Omental fat pad (tissue), 4 donors: ENCODE measurements around the gene CD3E. TPM values are rescaled to one million over a fixed set of nuclear protein-coding genes. Genes with fewer than 3 reads are reported as not detected.

Experiments used
- ATAC-seq: fragments of 150-250 bp; one replicate; pipeline ENCODE4 v1.9.1; 2016; ENCODE audit warnings: mild to moderate bottlenecking, moderate library complexity; ENCODE audit not compliant: low FRiP score
- DNase-seq: peaks from one replicate; pipeline ENCODE4 v3.0.0-alpha.2; 2019; ENCODE audit warnings: low spot score
- total RNA-seq, 4 donors: library from RNA; depleted of rRNA; stranded (reverse); fragments of >200 nt; gene quantifications; one replicate each; pipeline ENCODE4 v1.1.0, GENCODE V29; 2016
- TF ChIP-seq, protein P1 (sequence below), 3 donors: fragments of 450-650 bp; IDR thresholded peaks; one replicate each; pipeline ENCODE4 v1.5.1; 2016 to 2017; ENCODE audit warnings: antibody characterized with exemption in 3 of 3, mild to moderate bottlenecking in 3 of 3, moderate library complexity in 2 of 3

Gene CD3E
- total RNA-seq, 4 donors from 2014 or later: 2.8 to 4.1 (median 3.0) TPM

- no peak for ATAC-seq
- TF ChIP-seq, protein P1, sequence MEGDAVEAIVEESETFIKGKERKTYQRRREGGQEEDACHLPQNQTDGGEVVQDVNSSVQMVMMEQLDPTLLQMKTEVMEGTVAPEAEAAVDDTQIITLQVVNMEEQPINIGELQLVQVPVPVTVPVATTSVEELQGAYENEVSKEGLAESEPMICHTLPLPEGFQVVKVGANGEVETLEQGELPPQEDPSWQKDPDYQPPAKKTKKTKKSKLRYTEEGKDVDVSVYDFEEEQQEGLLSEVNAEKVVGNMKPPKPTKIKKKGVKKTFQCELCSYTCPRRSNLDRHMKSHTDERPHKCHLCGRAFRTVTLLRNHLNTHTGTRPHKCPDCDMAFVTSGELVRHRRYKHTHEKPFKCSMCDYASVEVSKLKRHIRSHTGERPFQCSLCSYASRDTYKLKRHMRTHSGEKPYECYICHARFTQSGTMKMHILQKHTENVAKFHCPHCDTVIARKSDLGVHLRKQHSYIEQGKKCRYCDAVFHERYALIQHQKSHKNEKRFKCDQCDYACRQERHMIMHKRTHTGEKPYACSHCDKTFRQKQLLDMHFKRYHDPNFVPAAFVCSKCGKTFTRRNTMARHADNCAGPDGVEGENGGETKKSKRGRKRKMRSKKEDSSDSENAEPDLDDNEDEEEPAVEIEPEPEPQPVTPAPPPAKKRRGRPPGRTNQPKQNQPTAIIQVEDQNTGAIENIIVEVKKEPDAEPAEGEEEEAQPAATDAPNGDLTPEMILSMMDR (IDR thresholded peaks at IDR 0.05): no peak
These were observed 27.2 kb upstream of the CD3E start for GRCh38 chr11:118277312-118277711.

DNA sequence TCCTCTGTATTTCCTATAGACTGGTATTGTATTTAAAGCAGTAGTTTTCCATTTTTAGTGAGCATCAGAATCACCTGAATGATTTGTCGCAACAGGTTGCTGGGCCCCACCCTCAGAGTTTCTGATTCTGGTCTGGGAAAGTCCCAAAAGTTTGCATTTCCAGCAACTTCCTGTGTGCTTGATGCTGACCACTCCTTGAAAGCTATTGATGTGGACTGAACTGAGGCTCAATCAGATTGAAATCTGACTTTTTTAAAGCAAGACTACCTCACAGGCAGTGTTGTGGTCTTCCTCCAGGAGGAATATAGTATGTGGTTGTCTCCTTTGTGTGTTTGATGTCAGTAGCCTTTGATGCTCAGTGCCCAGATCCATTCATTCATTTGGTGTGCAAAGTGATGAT is 23.2 kb upstream of the CD3E start:
- ATAC-seq (no peak), DNase-seq (no peak)
- TF ChIP-seq, protein P1 (IDR thresholded peaks at IDR 0.05): no peak

More at GRCh38 chr11:118277312-118277711, 27.2 kb upstream of the CD3E start:
- no peak for DNase-seq

DNA sequence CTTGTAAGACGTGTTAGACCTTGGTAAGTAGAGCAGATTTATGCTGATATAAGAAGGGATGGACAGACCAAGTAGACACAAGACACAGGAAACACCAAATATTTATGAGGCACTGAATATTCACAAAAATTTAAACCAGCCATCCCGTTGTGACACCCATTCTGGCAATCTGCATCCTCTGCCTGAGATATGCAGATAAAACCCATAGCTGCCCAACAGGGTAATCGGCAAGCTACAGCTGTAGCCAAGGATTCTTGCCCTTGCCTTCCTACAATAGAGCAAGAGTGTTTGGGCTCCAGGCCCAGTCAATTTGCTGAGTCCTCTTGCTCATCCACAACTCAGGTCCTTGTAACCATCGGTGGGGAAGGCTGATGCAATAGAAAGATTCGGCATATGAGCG is 21.9 kb upstream of the CD3E start:
- TF ChIP-seq, protein P1 (IDR thresholded peaks at IDR 0.05): no peak
- DNase-seq (no peak), ATAC-seq (no peak)

- ATAC-seq (no peak), DNase-seq (no peak)
- TF ChIP-seq, protein P1 (IDR thresholded peaks at IDR 0.05): no peak
These were observed 21.4 kb upstream of the CD3E start for GRCh38 chr11:118283037-118283636.

GRCh38 chr11:118283756-118284350 is 20.7 kb upstream of the CD3E start:
- TF ChIP-seq, protein P1 (IDR thresholded peaks at IDR 0.05): no peak
- no peak for DNase-seq
- ATAC-seq: no peak

GRCh38 chr11:118286545-118286944 is 18.0 kb upstream of the CD3E start:
- DNase-seq (no peak), ATAC-seq (no peak)
- TF ChIP-seq, protein P1 (IDR thresholded peaks at IDR 0.05): no peak

DNA sequence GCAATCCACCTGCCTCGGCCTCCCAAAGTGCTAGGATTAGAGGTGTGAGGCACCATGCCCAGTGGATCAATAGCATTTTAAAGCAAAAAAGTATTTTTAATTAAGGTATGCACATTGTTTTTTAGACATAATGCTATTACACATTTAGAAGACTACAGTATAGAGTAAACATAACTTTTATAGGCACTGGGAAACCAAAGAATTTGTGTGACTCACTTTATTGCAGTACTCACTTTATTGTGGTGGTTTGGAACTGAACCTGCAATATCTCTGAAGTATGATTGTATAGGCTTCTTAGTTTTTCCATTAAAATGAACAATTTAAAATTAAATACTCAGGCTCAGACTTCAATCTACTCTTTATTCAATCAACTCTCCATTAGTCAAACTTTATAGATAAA is 17.5 kb upstream of the CD3E start:
- ATAC-seq (no peak), DNase-seq (no peak)
- TF ChIP-seq, protein P1 (IDR thresholded peaks at IDR 0.05): no peak
